Epithelial cell of proximal tubule (primary cell): ENCODE results near the gene RNF220. TPM values are rescaled to one million over a fixed set of nuclear protein-coding genes. Genes with fewer than 3 reads are reported as not detected.
"Not testable (repeated sequence)": the region's sequence is repeated elsewhere in the genome, so short reads cannot be mapped to it uniquely, and the experiment has no call there.

Experiments used
- DNase-seq: peaks from one replicate; pipeline ENCODE4 v3.0.0-alpha.2; 2011; ENCODE audit warnings: low read depth
- H3K4me3 ChIP-seq: 2 replicates; pipeline ENCODE4 v1.5.1; 2011; ENCODE audit warnings: low read depth, mild to moderate bottlenecking, low read length
- total RNA-seq: library from RNA; depleted of rRNA; stranded (reverse); fragments of >200 nt; gene quantifications from 2 replicates; pipeline ENCODE4 v1.2.3, GENCODE V29; 2015
- TF ChIP-seq, protein P1 (sequence below): conservative IDR thresholded peaks from 2 replicates; pipeline ENCODE4 v1.5.1; 2012; ENCODE audit warnings: low read depth, mild to moderate bottlenecking, low read length

The RNF220 gene
- total RNA-seq, 1 donor from 2014 or later = 152 TPM

DNA sequence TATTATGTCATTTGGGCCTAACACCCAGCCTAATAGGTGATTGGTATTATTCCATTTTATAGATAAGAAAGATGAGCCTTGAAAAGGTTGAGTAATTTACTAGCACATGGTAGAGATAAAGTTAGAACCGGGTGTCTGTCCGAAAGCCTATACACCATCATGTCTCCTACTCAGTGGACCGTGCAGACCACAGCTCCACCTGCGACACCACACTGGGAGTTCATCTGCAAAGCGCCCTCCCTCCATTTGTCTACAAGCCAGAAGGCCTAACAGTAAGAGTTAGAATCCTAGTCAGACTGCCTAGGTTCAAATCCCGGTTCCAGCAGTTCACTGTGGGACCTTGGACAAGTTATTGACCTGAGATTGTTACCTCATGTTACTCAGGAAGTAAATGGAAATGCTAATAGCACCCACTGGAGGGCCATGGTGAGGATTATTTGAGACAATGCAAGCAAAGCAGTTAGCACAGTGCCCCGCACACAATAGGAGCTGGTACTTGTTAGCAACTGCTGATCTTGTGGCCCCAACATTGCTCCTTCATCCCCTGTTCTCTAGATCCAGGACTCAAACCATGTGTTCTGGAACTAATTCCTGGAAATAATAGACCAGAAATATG lies 289.9 kb downstream of the RNF220 start:
- H3K4me3 ChIP-seq = no peak overlapping the region
- DNase-seq = no peak
- TF ChIP-seq, protein P1, sequence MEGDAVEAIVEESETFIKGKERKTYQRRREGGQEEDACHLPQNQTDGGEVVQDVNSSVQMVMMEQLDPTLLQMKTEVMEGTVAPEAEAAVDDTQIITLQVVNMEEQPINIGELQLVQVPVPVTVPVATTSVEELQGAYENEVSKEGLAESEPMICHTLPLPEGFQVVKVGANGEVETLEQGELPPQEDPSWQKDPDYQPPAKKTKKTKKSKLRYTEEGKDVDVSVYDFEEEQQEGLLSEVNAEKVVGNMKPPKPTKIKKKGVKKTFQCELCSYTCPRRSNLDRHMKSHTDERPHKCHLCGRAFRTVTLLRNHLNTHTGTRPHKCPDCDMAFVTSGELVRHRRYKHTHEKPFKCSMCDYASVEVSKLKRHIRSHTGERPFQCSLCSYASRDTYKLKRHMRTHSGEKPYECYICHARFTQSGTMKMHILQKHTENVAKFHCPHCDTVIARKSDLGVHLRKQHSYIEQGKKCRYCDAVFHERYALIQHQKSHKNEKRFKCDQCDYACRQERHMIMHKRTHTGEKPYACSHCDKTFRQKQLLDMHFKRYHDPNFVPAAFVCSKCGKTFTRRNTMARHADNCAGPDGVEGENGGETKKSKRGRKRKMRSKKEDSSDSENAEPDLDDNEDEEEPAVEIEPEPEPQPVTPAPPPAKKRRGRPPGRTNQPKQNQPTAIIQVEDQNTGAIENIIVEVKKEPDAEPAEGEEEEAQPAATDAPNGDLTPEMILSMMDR = no peak

DNA sequence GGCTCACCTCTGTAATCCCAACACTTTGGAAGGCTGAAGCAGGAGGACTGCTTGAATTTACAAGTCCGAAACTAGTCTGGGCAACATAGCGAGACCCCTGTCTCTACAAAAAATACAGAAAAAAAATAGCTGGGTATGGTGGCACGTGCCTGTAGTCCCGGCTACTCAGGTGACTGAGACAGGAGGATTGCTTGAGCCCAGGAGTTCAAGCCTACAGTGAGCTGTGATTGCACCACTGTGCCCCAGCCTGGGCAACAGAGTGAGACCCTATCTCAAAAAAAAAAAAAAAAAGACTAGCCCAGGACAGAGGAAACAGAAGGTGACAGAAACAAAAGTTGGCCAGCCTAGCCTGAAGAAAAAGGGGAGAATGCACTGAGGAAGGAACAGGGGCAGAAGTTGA lies 290.6 kb downstream of the RNF220 start:
- no peak overlapping the region for H3K4me3 ChIP-seq
- TF ChIP-seq, protein P1 = no peak
- DNase-seq = no peak

DNA sequence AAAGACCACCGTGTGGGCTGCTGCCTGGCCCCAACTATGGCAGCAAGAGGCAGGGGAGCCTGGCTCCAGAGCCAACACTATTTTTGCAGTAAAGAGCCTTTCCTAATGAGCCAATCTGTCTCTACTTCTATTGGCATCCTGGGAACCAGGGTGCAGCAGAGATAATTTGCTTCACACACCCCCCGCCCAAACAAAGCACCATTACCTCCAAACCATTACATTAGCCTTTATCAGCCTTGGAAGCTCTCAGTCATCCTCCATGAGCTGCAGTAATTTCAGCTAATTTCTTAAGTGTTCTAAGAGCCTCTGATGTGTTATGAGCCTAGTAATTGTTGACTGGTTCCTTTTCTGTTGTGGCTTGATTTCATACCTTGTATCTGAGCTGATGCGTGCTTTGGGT lies 291.0 kb downstream of the RNF220 start:
- no peak for DNase-seq
- TF ChIP-seq, protein P1 = no peak
- H3K4me3 ChIP-seq = no peak overlapping the region

DNA sequence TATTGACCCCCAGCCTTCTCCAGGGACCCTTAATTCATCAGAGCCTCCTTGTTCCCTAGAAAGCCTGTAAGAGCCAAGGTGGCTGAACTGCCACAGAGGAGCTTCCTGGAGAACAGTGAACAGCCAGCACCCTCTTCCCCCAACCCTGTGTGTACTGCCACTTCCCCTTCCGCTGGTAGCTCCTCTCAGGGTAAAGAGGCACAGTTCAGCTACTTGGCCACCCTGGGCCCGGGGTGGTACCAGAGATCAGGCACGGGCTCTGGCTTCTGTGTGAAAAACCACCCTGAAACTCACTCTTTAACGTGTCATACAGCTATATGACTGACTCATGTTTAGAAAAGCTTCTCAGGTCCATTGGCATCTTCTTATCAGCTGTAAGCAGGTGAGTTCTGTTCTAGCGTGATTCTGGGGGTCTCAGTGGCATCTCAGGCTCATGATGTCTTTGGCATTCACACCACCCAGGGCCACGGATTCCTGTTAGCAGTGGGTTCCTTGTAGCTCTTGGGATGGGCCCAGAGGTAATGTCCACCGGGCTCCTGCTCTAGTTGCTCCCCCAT lies 291.8 kb downstream of the RNF220 start:
- no peak for DNase-seq
- TF ChIP-seq, protein P1 = no peak

GRCh38 chr1:44698138-44698537 lies 293.1 kb downstream of the RNF220 start:
- DNase-seq = no peak
- TF ChIP-seq, protein P1 = no peak
- no peak overlapping the region for H3K4me3 ChIP-seq

More for the DNA sequence above, 291.8 kb downstream of the RNF220 start:
- no peak overlapping the region for H3K4me3 ChIP-seq

DNA sequence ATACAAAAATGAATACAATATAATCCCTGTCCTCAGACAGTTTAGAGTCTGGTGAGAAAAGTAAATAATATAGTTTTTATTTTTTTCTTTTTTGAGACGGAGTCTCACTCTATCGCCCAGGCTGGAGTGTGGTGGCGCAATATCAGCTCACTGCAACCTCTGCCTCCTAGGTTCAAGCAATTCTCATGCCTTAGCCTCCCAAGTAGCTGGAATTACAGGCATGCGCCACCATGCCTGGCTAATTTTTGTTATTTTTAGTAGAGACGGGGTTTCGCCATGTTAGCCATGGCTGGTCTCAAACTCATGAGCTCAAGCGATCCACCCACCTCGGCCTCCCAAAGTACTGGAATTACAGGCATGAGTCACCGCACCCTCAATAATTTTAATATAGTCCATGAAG lies 294.3 kb downstream of the RNF220 start:
- not testable (repeated sequence) for H3K4me3 ChIP-seq, DNase-seq

DNA sequence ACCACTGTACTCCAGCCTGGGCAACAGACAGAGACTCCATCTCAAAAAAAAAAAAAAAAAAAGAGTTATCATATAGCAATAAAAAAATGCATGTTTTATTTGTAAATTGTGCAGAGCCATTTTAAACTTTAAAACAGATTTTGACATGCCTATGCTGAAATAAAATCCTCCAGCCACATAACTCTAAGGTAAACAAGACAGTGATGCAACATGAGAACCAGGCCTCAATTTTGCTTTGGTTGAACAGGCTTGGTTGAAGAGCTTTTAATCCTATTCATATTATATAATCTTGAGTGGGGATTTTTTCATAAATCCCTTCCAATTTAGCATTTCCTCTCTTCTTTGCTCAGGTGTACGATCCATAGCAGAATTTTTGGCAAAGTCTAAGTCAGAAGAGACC lies 295.5 kb downstream of the RNF220 start:
- H3K4me3 ChIP-seq = no peak overlapping the region
- DNase-seq = no peak
- TF ChIP-seq, protein P1 = no peak
